ENCODE results near the gene TDRD6. TPM values are rescaled to one million over a fixed set of nuclear protein-coding genes. Genes with fewer than 3 reads are reported as not detected.
"Not testable (repeated sequence)": the region's sequence is repeated elsewhere in the genome, so short reads cannot be mapped to it uniquely, and the experiment has no call there.

TDRD6 gene
- total and polyA plus RNA-seq, 8 donors: 0.06 to 1.2 (median 0.37) TPM

GRCh38 chr6:46741910-46742309 lies 54.2 kb downstream of the TDRD6 start:
- TF ChIP-seq CTCF (IDR thresholded peaks at IDR 0.05): no peak
- Histone ChIP-seq H3K27me3 (no peaks in the 10 kb centered on the region), H3K27ac (no peak overlapping the region), H3K9me3 (no peaks in the 10 kb centered on the region), H3K36me3 (no peaks in the 10 kb centered on the region), H3K4me1 (no peaks in the 10 kb centered on the region), H3K4me3 (no peak overlapping the region)
- FAIRE-seq: no peak
- 91 to 92% methylated on average over 4 of the region's 4 CpGs for whole genome bisulfite sequencing, 2 donors
- DNase-seq: no peak
- ATAC-seq: no peak
- intact Hi-C loops (cut with DNase I): no loop called here

GRCh38 chr6:46743425-46744158 lies 55.9 kb downstream of the TDRD6 start:
- FAIRE-seq: no peak
- no peak overlapping the region for H3K27ac ChIP-seq
- H3K9me3 ChIP-seq: no peaks in the 10 kb centered on the region
- H3K4me3 ChIP-seq: no peak overlapping the region
- TF ChIP-seq CTCF (IDR thresholded peaks at IDR 0.05): no peak
- no peak for DNase-seq
- intact Hi-C loops (cut with DNase I): no loop called here
- no peaks in the 10 kb centered on the region for H3K4me1 ChIP-seq
- H3K36me3 ChIP-seq: no peaks in the 10 kb centered on the region
- 74 to 79% methylated on average over 1 of the region's 1 CpG for WGBS, 2 donors
- no peak for ATAC-seq
- no peaks in the 10 kb centered on the region for H3K27me3 ChIP-seq

- H3K4me3 ChIP-seq; H3K27me3 ChIP-seq; H3K27ac ChIP-seq; ATAC-seq; DNase-seq; H3K9me3 ChIP-seq; H3K36me3 ChIP-seq; intact Hi-C loops (cut with DNase I); H3K4me1 ChIP-seq; FAIRE-seq: not testable (repeated sequence)
- WGBS, 2 donors: 66 to 79% methylated on average over 3 of the region's 3 CpGs
Measured at GRCh38 chr6:46744159-46744725, 56.6 kb downstream of the TDRD6 start.

- no peak for FAIRE-seq
Measured at GRCh38 chr6:46745973-46746372, 58.3 kb downstream of the TDRD6 start.

GRCh38 chr6:46746696-46747095 lies 59.0 kb downstream of the TDRD6 start, which contains the start of gene ANKRD66:
Gene ANKRD66, plus strand, starts transcription at chr6:46746933. Its CDS starts 5,016 bp downstream, at chr6:46751949.
- Histone ChIP-seq H3K4me1 (no peaks in the 10 kb centered on the region), H3K9me3 (no peaks in the 10 kb centered on the region), H3K36me3 (no peaks in the 10 kb centered on the region), H3K27ac (no peak within 1 kb of the TSS), H3K4me3 (no peak within 1 kb of the TSS), H3K27me3 (no peaks in the 10 kb centered on the region)
- WGBS, 2 donors: 83 to 88% methylated on average over 1 of the region's 1 CpG
- intact Hi-C loops (cut with DNase I): no loop called here
- ATAC-seq: no peak
- FAIRE-seq: no peak
- DNase-seq: no peak
- TF ChIP-seq CTCF (IDR thresholded peaks at IDR 0.05): no peak

More at GRCh38 chr6:46745973-46746372, 58.3 kb downstream of the TDRD6 start:
- DNase-seq (no peak), ATAC-seq (no peak)
- intact Hi-C loops (cut with DNase I): no loop called here
- H3K27me3 ChIP-seq: no peaks in the 10 kb centered on the region
- H3K36me3 ChIP-seq: no peaks in the 10 kb centered on the region
- 49 to 56% methylated on average over 2 of the region's 2 CpGs for WGBS, 2 donors
- no peaks in the 10 kb centered on the region for H3K9me3 ChIP-seq
- no peak overlapping the region for H3K27ac ChIP-seq
- no peak for TF ChIP-seq CTCF (IDR thresholded peaks at IDR 0.05)
- H3K4me3 ChIP-seq: no peak overlapping the region
- H3K4me1 ChIP-seq: no peaks in the 10 kb centered on the region

Data from pancreas (tissue), 10 donors.